Measurements from ENCODE around the gene MAN2B2. TPM values are rescaled to one million over a fixed set of nuclear protein-coding genes. Genes with fewer than 3 reads are reported as not detected.
A peak's percentile ranks its signal among the peaks of the same experiment; 100 is the strongest.

MAN2B2 gene
- polyA plus RNA-seq, 1 donor (not counting 4 experiments of a cell fraction or from before 2014, with no cell fraction given) = 7.4 TPM

DNA sequence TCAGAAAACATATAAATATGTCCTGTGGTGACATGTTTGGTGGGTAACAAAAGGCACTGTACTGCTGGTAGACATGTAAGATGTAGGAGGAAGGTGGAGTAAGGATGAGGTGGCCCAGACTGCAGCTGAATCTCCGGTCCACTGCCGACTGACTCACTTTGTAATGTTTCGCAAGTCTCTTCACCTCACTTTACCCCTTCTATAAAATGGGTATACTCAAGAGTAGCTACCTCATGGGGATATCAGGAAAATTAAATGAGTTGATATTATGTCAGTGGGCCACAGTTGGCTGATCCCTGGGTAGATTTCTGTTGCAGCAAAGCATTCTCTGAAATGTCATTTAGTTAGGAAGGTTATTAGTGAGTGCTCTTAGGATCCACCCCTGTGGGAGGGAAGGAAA, 87.6 kb downstream of the MAN2B2 start:
- no peak overlapping the region for H3K4me3 ChIP-seq (ENCODE audit: control insufficient read depth in 2 of 3, extremely low read depth in 1 of 3, insufficient read depth in 2 of 3, low read depth in 1 of 3, low read length in 3 of 3)
- H3K36me3 ChIP-seq (ENCODE audit: control insufficient read depth in 2 of 2, extremely low read depth in 1 of 2, insufficient read depth in 2 of 2, low read length in 2 of 2) = no peaks in the 10 kb centered on the region
- FAIRE-seq (no peak), DNase-seq (ENCODE audit: low read depth, low spot score) (no peak)
- no peak overlapping the region for H3K27ac ChIP-seq (ENCODE audit: control insufficient read depth, insufficient read depth, low read length)
- no peak for TF ChIP-seq EZH2 (IDR thresholded peaks at IDR 0.05; ENCODE audit: low read length)
- TF ChIP-seq, protein P1, sequence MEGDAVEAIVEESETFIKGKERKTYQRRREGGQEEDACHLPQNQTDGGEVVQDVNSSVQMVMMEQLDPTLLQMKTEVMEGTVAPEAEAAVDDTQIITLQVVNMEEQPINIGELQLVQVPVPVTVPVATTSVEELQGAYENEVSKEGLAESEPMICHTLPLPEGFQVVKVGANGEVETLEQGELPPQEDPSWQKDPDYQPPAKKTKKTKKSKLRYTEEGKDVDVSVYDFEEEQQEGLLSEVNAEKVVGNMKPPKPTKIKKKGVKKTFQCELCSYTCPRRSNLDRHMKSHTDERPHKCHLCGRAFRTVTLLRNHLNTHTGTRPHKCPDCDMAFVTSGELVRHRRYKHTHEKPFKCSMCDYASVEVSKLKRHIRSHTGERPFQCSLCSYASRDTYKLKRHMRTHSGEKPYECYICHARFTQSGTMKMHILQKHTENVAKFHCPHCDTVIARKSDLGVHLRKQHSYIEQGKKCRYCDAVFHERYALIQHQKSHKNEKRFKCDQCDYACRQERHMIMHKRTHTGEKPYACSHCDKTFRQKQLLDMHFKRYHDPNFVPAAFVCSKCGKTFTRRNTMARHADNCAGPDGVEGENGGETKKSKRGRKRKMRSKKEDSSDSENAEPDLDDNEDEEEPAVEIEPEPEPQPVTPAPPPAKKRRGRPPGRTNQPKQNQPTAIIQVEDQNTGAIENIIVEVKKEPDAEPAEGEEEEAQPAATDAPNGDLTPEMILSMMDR (optimal IDR thresholded peaks at IDR 0.05 in 1 of 3, IDR thresholded peaks at IDR 0.05 in 1 of 3, conservative IDR thresholded peaks at IDR 0.05 in 1 of 3; ENCODE audit: extremely low read depth in 1 of 3, insufficient read depth in 2 of 3, low read length in 3 of 3) = no peak
- dilution Hi-C loops (cut with MboI; ENCODE audit: extremely low pct_ligation_motif_present, low sequenced_read_pairs) = no loop called here
- peaks cover 20% of the 10 kb centered on the region for H3K27me3 ChIP-seq (ENCODE audit: control insufficient read depth, extremely low read depth, insufficient read depth, low read length)
- H3K79me2 ChIP-seq (ENCODE audit: control insufficient read depth, insufficient read depth, low read length) = no peaks in the 10 kb centered on the region
- no peak overlapping the region for H3K4me2 ChIP-seq (ENCODE audit: control insufficient read depth, extremely low read depth, insufficient read depth, low read depth, low read length)
- peaks cover 8% of the 10 kb centered on the region for H3K4me1 ChIP-seq (ENCODE audit: control insufficient read depth, extremely low read depth, insufficient read depth, low read length)
- H3K9me3 ChIP-seq (ENCODE audit: control insufficient read depth, low read depth, low read length) = no peaks in the 10 kb centered on the region
- no peaks in the 10 kb centered on the region for H3K9me1 ChIP-seq (ENCODE audit: control insufficient read depth, extremely low read depth, insufficient read depth, low read length)
- no peaks in the 10 kb centered on the region for H4K20me1 ChIP-seq (ENCODE audit: control insufficient read depth, extremely low read depth, insufficient read depth, low read length)
- no peak overlapping the region for H3K9ac ChIP-seq (ENCODE audit: control insufficient read depth, extremely low read depth, insufficient read depth, low read length)
- no peak overlapping the region for H2AFZ ChIP-seq (ENCODE audit: control insufficient read depth, low read length)

DNA sequence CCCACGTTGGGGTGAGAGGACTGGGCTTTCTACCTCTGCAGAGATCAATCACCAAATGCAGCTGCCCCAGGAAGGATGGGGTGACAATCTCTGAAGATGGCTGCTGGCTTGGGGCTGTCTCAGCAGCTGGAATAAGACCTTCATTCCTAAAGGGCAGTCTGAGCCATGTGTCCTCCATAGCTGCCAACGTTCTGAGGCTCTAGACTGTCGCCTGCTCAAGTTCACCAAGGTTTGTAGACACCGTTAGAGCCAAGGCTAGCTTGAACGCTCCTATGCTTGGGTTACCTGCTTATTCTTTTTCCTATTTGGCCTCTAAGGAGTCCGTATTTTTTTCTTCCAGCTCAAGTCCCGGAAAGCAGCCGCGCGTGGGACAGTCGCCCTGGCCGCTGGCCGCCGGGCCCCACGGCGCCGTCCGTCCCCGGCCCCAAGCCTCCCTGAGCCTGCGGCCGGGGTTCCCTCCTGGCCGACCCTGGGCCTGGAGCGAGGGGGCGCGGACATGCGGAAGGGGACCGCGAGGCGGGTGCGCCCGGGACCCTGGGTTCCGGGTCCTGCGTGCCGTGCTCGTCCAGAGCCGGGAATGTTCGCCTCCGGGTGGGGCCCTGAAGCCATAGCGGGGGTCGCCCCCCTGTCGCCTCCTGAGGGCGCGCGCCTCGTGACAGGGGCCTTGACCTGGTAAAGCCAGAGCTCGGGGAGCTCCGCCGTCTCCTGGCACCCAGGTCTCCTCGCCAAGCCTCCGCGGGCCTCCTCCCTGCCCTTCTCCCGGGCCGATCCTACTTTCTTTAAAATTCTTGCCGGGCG, 88.8 kb downstream of the MAN2B2 start:
- no peak overlapping the region for H3K4me3 ChIP-seq (ENCODE audit: control insufficient read depth in 2 of 3, extremely low read depth in 1 of 3, insufficient read depth in 2 of 3, low read depth in 1 of 3, low read length in 3 of 3)
- no peak overlapping the region for H3K4me2 ChIP-seq (ENCODE audit: control insufficient read depth, extremely low read depth, insufficient read depth, low read depth, low read length)
- peaks cover 8% of the 10 kb centered on the region for H3K4me1 ChIP-seq (ENCODE audit: control insufficient read depth, extremely low read depth, insufficient read depth, low read length)
- no peaks in the 10 kb centered on the region for H3K79me2 ChIP-seq (ENCODE audit: control insufficient read depth, insufficient read depth, low read length)
- no peak overlapping the region for H2AFZ ChIP-seq (ENCODE audit: control insufficient read depth, low read length)
- H3K9me1 ChIP-seq (ENCODE audit: control insufficient read depth, extremely low read depth, insufficient read depth, low read length) = no peaks in the 10 kb centered on the region
- peaks cover 20% of the 10 kb centered on the region for H3K27me3 ChIP-seq (ENCODE audit: control insufficient read depth, extremely low read depth, insufficient read depth, low read length)
- H4K20me1 ChIP-seq (ENCODE audit: control insufficient read depth, extremely low read depth, insufficient read depth, low read length) = no peaks in the 10 kb centered on the region
- no peak overlapping the region for H3K9ac ChIP-seq (ENCODE audit: control insufficient read depth, extremely low read depth, insufficient read depth, low read length)
- no peaks in the 10 kb centered on the region for H3K36me3 ChIP-seq (ENCODE audit: control insufficient read depth in 2 of 2, extremely low read depth in 1 of 2, insufficient read depth in 2 of 2, low read length in 2 of 2)
- dilution Hi-C loops (cut with MboI; ENCODE audit: extremely low pct_ligation_motif_present, low sequenced_read_pairs) = no loop called here
- no peak overlapping the region for H3K27ac ChIP-seq (ENCODE audit: control insufficient read depth, insufficient read depth, low read length)
- peak; percentile 67 for TF ChIP-seq EZH2 (IDR thresholded peaks at IDR 0.05; ENCODE audit: low read length)
- TF ChIP-seq, protein P1 (optimal IDR thresholded peaks at IDR 0.05 in 1 of 3, IDR thresholded peaks at IDR 0.05 in 1 of 3, conservative IDR thresholded peaks at IDR 0.05 in 1 of 3; ENCODE audit: extremely low read depth in 1 of 3, insufficient read depth in 2 of 3, low read length in 3 of 3) = no peak
- FAIRE-seq = no peak
- no peak for DNase-seq (ENCODE audit: low read depth, low spot score)
- no peaks in the 10 kb centered on the region for H3K9me3 ChIP-seq (ENCODE audit: control insufficient read depth, low read depth, low read length)
